Gastrocnemius medialis (tissue), 4 donors: ENCODE results near the gene LIAS.

ENCODE experiments used
- CTCF ChIP-seq, 5 experiments: fragments of 450-650 bp in 3 of 5; fragments of 200-600 bp in 2 of 5; sonication (generic) in 2 of 5; IDR thresholded peaks in 4 of 5; conservative IDR thresholded peaks in 1 of 5; 1 replicate in 4 of 5; 2 replicates in 1 of 5; pipeline ENCODE4 v1.5.1; 2016 to 2019; ENCODE audit warnings: antibody characterized with exemption in 5 of 5, mild to moderate bottlenecking in 3 of 5, moderate library complexity in 3 of 5
- POLR2A ChIP-seq, 2 donors: fragments of 450-650 bp; IDR thresholded peaks; one replicate each; pipeline ENCODE4 v1.6.1; 2017; ENCODE audit warnings: antibody characterized with exemption in 2 of 2, mild to moderate bottlenecking in 2 of 2, moderate library complexity in 2 of 2

DNA sequence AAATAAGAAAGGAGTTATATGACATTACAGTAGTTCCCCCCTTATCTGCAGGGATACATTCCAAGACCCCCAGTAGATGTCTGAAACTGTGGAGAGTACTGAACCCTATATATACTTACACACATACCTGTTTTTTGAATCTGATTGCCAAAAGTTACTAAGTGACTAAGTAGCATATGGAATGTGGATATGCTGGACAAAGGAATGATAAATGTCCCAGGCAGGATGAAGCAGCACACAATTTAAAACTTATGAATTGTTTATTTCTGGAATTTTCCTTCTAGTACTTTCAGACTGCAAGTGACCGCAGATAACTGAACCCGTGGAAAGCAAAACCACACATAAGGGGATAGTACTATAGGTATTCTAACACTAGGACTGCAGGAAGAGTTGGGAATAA, 45.7 kb downstream of the LIAS start:
- TF ChIP-seq POLR2A (IDR thresholded peaks at IDR 0.05), result no peak
- no peak for TF ChIP-seq CTCF (IDR thresholded peaks at IDR 0.05 in 4 of 5, conservative IDR thresholded peaks at IDR 0.05 in 1 of 5)
